Stomach smooth muscle (tissue), 2 donors: ENCODE data around the gene KCNJ5.

Source experiments
- H3K27ac ChIP-seq: one replicate; pipeline ENCODE4 v1.7.0; 2013; ENCODE audit warnings: mild to moderate bottlenecking, low read length, inconsistent platforms
- H3K27me3 ChIP-seq, 2 donors: one replicate each; pipeline ENCODE4 v1.7.0; 2013; ENCODE audit warnings: low read length in 2 of 2; ENCODE audit not compliant: insufficient read depth in 2 of 2, control insufficient read depth in 1 of 2
- H3K36me3 ChIP-seq, 2 donors: one replicate each; pipeline ENCODE4 v1.7.0; 2013; ENCODE audit warnings: low read length in 2 of 2; ENCODE audit not compliant: control insufficient read depth in 2 of 2, insufficient read depth in 2 of 2
- H3K4me1 ChIP-seq: one replicate; pipeline ENCODE4 v1.7.0; 2013; ENCODE audit warnings: low read length; ENCODE audit not compliant: control insufficient read depth, insufficient read depth
- H3K4me3 ChIP-seq, 2 donors: one replicate each; pipeline ENCODE4 v1.7.0; 2013; ENCODE audit warnings: low read length in 2 of 2
- H3K9ac ChIP-seq, 2 donors: one replicate each; pipeline ENCODE4 v1.7.0; 2013; ENCODE audit warnings: low read length in 2 of 2, mild to moderate bottlenecking in 1 of 2
- H3K9me3 ChIP-seq, 2 donors: one replicate each; pipeline ENCODE4 v1.7.0; 2013; ENCODE audit warnings: low read length in 2 of 2; ENCODE audit not compliant: control insufficient read depth in 2 of 2
- donor health status: healthy.
- donor health status: Pancreatic carcinoma.

KCNJ5 gene

DNA sequence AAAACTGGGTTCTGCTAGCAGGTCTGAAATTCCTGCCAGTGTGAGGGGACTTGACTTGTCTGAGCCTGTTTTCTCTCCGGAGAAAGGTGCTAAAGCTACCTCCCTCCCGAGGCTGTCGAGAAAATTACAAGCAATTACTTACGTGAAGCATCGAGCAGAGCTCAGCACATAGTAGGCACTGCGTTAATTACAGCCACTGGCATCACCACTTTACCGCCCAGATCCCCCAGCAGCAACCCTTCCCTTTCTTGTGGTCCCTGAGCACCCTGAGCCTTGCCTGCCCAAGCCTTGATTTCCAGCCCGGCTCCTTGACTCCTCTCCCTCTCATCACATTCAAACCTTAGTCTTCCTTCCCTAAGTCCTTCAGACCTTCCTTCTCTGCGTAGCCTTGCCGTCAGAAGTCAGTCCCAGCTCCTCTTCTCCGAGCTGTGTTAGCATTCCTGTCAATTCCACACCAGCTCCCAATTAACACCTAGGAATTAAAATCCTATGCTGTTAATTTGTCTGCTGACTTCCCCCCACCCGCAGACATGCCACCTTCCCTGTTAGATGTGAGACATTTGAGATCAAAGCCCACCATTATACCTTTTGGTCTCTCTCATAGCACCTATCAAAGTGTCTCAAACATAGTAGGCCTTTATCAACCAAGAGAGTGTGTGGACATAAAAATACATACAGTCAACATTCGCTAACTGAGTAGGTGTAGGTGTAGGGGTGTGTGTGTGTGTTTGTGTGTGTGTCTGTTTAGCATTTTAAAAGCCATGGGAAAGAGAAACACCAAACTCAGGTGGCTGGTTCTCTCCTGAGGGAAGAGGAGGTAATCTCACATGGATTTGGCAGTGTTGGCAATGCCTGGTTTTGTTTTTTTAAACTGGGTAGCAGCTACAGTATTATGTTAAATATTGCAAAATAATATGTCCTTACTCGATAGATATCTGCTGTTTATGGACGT lies 2.8 kb upstream of the KCNJ5 start:
- no peak overlapping the region for H3K9ac ChIP-seq
- no peak overlapping the region for H3K27ac ChIP-seq
- H3K4me1 ChIP-seq = peaks cover 8% of the 10 kb centered on the region
- peaks cover 19 to 40% of the 10 kb centered on the region in 2 donors for H3K27me3 ChIP-seq
- no peaks in the 10 kb centered on the region for H3K9me3 ChIP-seq
- H3K4me3 ChIP-seq = no peak overlapping the region
- H3K36me3 ChIP-seq = no peaks in the 10 kb centered on the region

GRCh38 chr11:128889657-128890213 lies 1.4 kb upstream of the KCNJ5 start:
- Histone ChIP-seq H3K27me3 (peaks cover 17 to 33% of the 10 kb centered on the region in 2 donors), H3K27ac (no peak overlapping the region), H3K36me3 (no peaks in the 10 kb centered on the region), H3K4me1 (peaks cover 8% of the 10 kb centered on the region), H3K9me3 (no peaks in the 10 kb centered on the region), H3K4me3 (no peak overlapping the region), H3K9ac (no peak overlapping the region)

GRCh38 chr11:128890216-128890542 lies 977 bp upstream of the KCNJ5 start:
- no peaks in the 10 kb centered on the region for H3K36me3 ChIP-seq
- no peak overlapping the region for H3K27ac ChIP-seq
- H3K27me3 ChIP-seq = peaks cover 17 to 29% of the 10 kb centered on the region in 2 donors
- peak overlapping the region in 1 of 2 donors; percentile 73 for H3K4me3 ChIP-seq
- H3K9ac ChIP-seq = no peak overlapping the region
- peaks cover 8% of the 10 kb centered on the region for H3K4me1 ChIP-seq
- no peaks in the 10 kb centered on the region for H3K9me3 ChIP-seq

GRCh38 chr11:128891913-128892398 lies 800 bp downstream of the KCNJ5 start:
- Histone ChIP-seq H3K9ac (no peak overlapping the region), H3K4me3 (peak overlapping the region in 1 of 2 donors; percentile 40), H3K9me3 (no peaks in the 10 kb centered on the region), H3K27ac (no peak overlapping the region), H3K4me1 (peaks cover 8% of the 10 kb centered on the region), H3K27me3 (peaks cover 12 to 29% of the 10 kb centered on the region in 2 donors), H3K36me3 (no peaks in the 10 kb centered on the region)

DNA sequence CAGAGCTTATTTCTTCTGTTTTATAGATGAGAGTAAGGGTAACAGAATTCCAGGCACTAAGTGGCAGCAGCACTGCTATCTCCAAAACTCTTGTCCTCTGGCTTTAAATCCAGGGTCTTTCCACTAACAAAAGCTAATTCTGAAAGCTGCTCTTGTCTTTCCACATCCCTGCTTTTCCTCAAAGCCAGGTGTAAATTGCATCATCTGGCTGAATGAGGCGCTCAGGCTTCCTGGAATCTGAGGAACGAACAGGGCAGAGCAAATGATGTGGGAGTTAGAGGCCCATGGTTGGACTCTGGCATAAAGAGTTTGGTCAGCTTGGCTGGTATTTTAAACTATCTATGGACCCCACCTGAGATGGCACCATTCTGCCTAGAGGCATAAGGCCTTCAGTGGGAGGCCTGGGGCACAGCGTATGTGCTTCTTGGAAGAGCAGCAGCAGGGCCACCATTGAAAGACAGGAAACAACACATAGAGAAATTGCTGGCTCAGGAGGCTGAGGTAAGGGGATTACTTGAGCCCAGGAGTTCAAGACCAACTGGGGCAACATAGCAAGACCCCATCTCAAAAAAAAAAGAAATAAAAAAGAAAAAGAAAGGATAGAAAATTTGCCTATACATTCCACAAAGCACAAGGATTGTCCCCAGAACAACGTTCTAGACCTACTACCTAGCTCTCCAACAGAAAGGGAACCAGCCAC lies 1.9 kb downstream of the KCNJ5 start:
- Histone ChIP-seq H3K4me1 (peaks cover 8% of the 10 kb centered on the region), H3K9ac (no peak overlapping the region)

GRCh38 chr11:128893578-128894285 lies 2.6 kb downstream of the KCNJ5 start:
- H3K27me3 ChIP-seq = peaks cover 7 to 26% of the 10 kb centered on the region in 2 donors
- H3K9me3 ChIP-seq = no peaks in the 10 kb centered on the region
- no peak overlapping the region for H3K27ac ChIP-seq
- no peaks in the 10 kb centered on the region for H3K36me3 ChIP-seq
- peaks cover 8% of the 10 kb centered on the region for H3K4me1 ChIP-seq
- H3K9ac ChIP-seq = no peak overlapping the region
- no peak overlapping the region for H3K4me3 ChIP-seq

More for the DNA sequence above, 1.9 kb downstream of the KCNJ5 start:
- Histone ChIP-seq H3K36me3 (no peaks in the 10 kb centered on the region), H3K27me3 (peaks cover 11 to 27% of the 10 kb centered on the region in 2 donors), H3K4me3 (no peak overlapping the region), H3K27ac (no peak overlapping the region), H3K9me3 (no peaks in the 10 kb centered on the region)

GRCh38 chr11:128894286-128894681 lies 3.1 kb downstream of the KCNJ5 start:
- H3K4me1 ChIP-seq = peaks cover 8% of the 10 kb centered on the region
- no peaks in the 10 kb centered on the region for H3K9me3 ChIP-seq
- no peak overlapping the region for H3K9ac ChIP-seq
- no peak overlapping the region for H3K27ac ChIP-seq
- H3K36me3 ChIP-seq = no peaks in the 10 kb centered on the region
- H3K4me3 ChIP-seq = no peak overlapping the region
- peaks cover 7 to 23% of the 10 kb centered on the region in 2 donors for H3K27me3 ChIP-seq

DNA sequence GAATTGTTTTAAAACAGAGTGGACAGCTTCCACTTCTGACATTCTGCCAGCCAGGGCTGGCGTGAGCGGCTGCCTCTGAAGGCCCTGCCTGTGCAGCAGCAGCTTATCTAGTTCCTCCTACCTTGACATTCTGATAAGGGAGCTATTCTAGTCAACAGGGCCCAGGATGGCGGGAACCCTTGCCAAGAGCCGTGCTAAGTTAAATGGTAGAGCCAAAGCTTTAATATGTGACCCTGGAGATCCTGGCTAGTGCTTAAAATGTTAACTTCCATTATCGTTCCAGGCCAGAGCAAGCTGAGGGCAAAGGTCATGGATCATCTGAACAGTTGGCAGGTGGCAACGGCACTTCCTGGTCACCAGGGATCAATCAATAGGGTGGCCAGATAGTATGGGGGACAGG lies 3.5 kb downstream of the KCNJ5 start:
- Histone ChIP-seq H3K4me1 (peaks cover 8% of the 10 kb centered on the region), H3K36me3 (no peaks in the 10 kb centered on the region), H3K4me3 (no peak overlapping the region), H3K27me3 (peaks cover 5 to 19% of the 10 kb centered on the region in 2 donors), H3K9me3 (no peaks in the 10 kb centered on the region), H3K9ac (no peak overlapping the region), H3K27ac (no peak overlapping the region)

DNA sequence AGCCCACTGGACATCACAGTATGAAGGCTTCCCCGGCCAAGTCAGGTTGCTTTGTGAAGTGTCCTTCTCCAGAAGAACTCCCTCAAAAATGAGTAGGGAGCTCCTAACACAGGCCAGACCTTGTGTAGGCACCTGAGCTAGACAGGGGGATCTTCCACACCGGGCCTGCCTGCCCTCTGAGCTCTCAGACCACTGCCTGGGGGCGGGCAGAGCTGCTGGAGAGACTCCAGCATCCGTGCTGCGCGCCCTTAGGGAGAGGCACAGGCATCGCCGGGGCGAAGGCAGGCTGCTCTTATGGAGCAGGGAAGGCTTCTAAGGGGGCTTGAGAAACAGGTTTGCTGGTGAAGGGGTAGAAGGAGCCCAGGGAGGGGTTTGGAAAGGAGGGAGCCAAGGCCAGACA lies 4.4 kb downstream of the KCNJ5 start:
- peaks cover 3% of the 10 kb centered on the region for H3K4me1 ChIP-seq
- H3K9ac ChIP-seq = no peak overlapping the region
- no peak overlapping the region for H3K27ac ChIP-seq
- no peak overlapping the region for H3K4me3 ChIP-seq
- peaks cover 0 to 11% of the 10 kb centered on the region in 2 donors for H3K27me3 ChIP-seq
- no peaks in the 10 kb centered on the region for H3K36me3 ChIP-seq
- H3K9me3 ChIP-seq = no peaks in the 10 kb centered on the region

DNA sequence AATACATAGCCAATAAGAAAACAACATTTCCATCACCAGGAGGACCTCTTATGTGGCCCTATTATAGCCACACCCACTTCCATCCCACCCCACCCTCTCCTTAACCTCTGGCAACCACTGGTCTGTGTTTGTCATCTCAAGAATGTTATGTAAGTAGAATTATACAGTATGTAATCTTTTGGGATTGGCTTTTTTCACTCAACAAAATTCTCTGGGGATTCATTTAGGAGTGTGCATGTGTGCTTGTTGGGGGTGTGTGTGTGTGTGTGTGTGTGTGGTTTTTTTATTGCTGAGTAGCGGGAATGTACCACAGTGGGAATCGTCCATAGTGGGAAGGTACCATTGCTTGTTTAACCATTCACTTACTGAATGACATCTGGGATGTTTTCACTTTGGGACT lies 5.2 kb downstream of the KCNJ5 start:
- Histone ChIP-seq H3K36me3 (no peaks in the 10 kb centered on the region), H3K4me1 (no peaks in the 10 kb centered on the region), H3K4me3 (no peak overlapping the region), H3K9me3 (no peaks in the 10 kb centered on the region), H3K27me3 (peaks cover 0 to 6% of the 10 kb centered on the region in 2 donors), H3K27ac (no peak overlapping the region), H3K9ac (no peak overlapping the region)
